Measurements from ENCODE around the gene ADAM8.

ADAM8 gene

GRCh38 chr10:133307776-133308420 is 31.2 kb upstream of the ADAM8 start:
- DNase-seq: peak; percentile 60

DNA sequence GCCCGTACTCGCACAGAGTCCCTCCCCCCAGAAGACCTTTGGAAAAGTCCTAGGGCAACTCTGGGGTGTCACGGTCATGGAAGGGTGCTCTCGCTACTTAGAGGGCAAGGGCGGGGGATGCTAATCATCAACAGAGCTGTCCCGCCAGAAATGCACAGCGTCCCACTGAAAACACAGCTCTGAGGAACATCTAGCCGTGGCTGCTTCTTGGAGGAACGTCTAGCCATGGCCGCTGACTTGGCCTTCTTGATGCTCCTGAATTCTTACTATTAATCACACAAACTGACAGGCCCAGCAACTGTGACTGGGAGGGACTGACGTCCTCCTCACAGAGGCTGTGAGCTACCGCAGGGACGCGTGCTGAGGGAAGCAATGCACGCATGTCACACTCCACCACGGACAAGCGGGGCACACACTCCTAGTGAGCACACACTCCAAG is 30.3 kb upstream of the ADAM8 start:
- DNase-seq: no peak

DNA sequence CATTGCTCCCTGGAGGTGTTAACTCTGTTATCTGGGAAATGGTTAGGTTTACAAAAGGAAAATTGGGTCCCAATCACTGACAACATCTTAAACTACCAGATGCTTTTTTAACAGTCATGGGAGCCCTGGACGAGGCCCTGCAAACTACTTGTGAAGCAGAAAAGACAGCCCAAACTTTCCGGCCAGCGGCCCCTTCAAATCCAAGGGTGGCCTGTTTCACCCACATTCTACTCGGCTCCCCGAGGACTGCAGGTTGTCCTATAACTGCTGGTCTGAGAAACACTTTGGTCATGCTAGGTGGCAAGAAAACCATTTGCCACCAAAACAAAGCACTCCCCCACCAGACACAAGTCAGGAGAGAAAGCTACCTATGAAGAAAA is 29.4 kb upstream of the ADAM8 start:
- no peak for DNase-seq

DNA sequence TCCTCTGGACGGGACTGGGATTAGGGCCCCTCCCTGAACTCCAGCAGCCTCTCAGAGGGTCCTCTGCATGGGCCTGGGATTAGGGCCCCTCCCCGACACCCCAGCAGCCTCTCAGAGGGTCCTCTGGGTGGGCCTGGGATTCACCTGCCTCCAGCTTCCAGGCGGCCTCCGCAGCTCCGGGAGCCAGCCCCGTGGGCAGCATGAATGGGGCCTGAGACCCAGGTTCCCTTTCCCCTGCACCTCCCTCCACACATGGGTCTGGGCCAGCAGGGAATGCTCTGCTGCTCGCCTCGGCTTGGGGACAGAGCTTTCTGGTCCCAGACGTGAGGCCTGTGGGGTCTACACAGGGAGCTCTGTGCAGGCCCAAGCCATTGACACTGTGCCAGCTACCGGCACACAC is 26.5 kb upstream of the ADAM8 start:
- DNase-seq: no peak

GRCh38 chr10:133302230-133302629 is 25.6 kb upstream of the ADAM8 start:
- no peak for DNase-seq

DNA sequence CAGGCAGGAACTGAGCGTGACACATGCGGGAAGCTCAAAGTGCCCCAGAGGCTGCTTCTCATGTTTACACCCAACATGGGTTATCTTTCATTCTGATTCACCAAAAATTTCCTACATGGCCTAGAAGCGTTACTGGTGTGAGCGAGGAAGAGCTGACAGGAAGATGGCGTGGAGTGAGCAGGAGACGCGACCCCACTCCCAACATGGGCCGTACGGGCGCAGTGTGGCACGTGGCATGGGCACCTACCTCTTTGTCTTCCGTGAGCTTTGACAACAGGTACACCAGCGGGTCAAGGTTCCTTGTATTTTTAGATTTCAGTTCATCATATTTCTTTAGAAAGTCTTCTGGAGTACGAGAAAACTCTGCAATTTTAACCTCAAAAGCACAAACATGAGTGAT is 23.1 kb upstream of the ADAM8 start:
- no peak for DNase-seq

DNA sequence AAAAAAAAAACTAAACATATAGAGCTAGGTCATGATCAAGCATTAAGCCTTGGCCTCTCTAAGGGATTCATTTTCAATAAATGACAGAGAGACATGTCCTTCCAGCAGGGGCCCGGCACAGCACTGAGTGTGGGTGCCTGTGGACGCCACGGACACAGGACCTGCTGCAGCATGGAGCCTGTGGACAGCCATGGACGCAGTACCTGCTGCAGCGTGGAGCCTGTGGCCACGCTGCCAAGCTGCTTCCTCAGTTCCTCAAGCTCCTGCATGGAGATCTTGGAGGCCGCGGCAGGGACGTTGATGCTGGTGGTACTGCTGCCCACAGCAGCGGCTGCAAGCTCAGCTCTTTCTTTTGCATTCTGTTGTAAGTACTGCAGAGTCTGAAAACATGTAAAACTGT is 22.6 kb upstream of the ADAM8 start:
- no peak for DNase-seq

- DNase-seq: no peak
Observed at GRCh38 chr10:133298466-133298865, 21.8 kb upstream of the ADAM8 start.

DNA sequence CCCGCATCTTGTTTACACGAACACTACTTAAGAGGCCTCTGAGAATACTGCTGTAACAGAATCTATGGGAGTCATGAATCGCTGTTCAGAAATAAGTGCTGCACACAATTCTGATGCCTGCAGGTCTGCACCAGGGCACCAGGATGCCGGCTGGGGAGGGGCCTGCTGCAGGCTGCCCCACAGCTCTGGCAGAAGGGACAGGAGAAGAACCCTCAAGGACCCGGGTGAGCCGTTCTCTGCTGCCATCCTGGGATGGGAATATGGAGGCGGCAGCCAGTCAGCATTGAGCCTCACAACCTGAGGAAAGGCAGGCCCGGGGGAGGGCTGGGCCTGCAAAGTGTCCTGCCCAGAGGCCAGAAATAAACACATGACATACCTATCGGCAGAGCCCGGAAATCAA is 20.8 kb upstream of the ADAM8 start:
- no peak for DNase-seq

DNA sequence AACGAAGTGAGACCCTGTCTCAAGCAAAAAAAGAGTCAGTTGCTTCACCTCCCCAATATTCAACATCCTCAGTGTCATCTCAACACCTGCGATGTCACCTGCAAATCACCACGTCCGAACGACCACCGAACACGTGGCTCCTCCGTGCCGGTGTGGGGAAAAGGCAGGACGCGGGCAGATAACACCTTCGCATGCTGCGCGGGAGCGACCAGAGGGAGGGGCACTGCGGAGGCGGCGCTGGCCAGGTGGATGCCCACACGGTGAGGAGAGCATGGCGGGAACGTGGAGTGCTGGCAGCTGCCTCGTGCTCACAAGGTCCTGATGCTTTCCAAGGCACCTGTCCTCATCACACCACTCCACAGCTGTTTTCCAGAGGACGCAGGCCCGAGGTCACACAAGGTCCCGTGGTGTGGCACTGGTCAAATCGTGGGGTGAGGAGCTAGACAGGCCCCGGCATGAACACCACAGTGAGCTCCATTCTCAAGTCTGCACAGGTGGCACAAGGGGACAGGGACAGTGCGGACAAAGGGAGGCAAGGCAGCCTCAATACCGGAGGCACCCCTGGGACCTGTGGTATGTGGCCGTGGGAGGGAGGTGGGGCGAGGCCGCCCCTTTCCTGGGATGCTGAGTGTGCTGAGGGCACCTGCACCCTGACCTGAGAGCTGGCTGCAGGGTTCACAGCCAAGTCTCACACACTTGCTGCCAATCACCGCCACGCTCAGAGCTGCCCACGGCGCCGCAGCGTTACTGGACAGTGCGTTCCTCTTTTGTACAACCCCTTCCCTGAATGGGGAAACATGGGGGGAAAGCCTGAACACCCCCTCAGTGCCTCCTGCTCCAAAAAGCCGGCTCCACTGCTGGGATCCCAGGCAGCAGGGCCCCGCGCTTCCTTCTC is 19.0 kb upstream of the ADAM8 start:
- DNase-seq: no peak

DNA sequence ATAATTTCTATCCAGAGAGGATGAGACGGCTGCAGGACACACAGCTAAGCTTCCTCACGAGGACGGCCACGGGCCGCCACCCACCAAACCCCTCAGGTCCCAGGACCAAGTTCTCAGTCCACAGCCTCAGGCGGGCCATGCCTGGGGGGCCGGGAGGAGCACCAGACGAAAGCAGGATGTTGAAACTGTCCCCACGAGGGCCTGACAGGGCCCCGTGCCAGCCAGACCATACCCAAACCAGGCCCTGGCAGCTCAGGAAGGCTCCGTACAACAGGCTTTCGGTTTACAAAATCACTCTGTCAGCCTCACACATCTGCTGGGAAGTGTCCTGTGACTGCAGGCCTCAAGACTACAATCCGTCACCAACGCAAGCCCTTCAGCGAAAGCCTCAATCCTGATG is 17.5 kb upstream of the ADAM8 start:
- no peak for DNase-seq

- DNase-seq: no peak
Observed at GRCh38 chr10:133293810-133294119, 17.1 kb upstream of the ADAM8 start.

GRCh38 chr10:133292919-133293809 is 16.5 kb upstream of the ADAM8 start:
- DNase-seq: no peak

- no peak for DNase-seq
Observed at GRCh38 chr10:133289761-133290160, 13.1 kb upstream of the ADAM8 start.

DNA sequence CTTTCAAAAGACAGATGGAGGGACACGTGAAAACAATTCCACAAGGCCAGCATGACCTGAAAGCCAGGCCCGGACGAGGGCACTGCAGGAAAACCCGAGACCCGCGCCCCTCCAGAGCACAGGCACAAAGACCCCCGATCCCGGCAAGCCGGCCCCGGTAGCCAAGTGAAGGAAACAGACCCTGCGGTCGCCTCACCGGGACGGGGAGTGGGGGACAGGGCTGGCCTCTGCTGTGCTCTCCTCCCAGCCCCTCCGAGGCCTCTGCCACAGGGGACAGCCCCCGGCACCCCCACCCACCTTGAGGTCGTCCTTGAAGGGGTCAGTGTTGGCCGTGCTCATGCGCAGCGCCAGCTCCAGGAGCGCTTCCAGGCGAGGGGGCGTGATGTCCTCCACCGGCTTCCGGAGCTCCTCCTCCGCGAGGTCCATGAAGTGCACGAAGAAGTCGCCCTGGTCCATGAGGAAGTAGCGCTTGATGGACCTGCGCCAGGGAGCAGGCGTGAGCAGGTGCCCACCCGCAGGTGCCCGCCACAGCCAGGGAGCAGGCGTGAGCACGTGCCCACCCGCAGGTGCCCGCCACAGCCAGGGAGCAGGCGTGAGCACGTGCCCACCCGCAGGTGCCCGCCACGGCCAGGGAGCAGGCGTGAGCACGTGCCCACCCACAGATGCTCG is 11.3 kb upstream of the ADAM8 start:
- DNase-seq: no peak

GRCh38 chr10:133286366-133286765 is 9.7 kb upstream of the ADAM8 start:
- DNase-seq: no peak

GRCh38 chr10:133285217-133285616 is 8.5 kb upstream of the ADAM8 start:
- DNase-seq: no peak

DNA sequence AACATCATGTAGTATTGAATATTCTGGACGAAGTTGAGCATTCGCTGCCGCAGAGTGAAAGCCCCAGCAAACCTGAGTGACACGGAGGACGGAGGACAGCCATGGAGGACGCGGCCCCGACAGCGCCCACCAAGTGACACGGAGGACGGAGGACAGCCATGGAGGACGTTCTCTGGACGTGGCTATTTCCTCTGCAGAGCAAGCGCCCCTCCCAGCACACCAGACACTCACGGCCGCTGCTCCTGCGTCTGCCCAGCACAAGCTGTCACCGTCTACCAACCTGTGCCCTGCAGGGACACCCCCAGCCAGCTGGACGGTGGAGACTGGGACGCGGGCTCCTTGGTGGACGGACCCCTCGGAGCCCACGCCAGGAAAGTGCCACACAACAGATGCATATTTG is 7.3 kb upstream of the ADAM8 start:
- DNase-seq: no peak

GRCh38 chr10:133282846-133283390 is 6.2 kb upstream of the ADAM8 start:
- no peak for DNase-seq

DNA sequence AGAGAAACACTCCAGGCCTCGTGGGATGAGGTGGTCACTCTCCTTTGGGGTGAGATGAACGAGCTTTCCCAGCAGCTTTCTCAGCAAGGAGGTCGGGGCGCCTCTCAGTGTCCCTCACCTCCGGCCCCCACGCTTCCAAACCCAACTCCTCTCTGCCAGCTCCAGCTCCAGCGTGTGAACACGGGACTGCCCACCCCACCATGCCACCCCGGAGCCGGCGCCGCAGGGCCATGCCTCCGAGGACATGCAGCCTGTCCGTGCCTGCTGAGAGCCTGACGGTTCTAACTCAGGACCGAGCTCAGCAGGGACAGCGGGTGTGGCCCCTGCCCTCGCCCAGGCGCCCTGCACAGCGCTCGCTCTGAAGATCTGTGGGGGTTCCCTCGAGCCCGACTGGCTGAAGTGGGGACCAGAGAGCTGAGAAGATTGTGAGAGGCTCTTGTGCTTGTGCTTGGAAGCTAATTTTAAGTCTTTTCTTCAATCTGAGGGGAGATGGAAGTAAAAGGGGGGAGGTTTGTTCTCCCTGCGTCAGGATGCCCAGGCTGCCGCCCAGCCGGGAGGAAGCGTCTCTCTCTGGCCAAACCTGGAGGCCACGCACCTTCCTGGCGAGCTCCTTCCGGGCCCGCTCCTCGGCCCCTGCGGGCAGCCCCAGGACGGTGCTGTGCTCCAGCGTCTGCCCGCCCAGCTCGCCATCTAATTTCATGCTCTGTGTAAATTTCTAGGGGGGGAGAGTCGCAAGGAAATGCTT is 5.1 kb upstream of the ADAM8 start:
- no peak for DNase-seq

DNA sequence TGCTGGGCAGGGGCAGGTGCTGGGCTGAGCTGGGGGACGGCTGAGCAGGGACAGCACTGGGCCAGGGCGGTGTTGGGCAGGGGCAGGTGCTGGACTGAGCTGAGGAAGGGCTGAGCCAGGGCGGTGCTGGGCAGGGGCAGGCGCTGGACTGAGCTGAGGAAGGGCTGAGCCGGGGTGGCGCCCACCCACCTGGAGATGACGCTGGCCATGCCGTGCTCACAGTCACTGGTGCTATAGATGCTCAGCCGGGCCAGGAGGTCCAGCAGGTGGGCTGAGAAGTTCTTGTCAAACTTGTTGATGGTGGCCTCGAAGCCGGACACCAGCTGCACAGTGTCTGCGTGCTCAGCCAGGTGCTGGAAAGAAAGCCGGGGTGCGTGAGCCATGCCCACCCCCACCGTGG is 4.4 kb upstream of the ADAM8 start:
- no peak for DNase-seq

Data from NCI-H526 treated with DMSO at 0.1 percent for 48 hours (cell line).